Esophagus squamous epithelium (tissue), 5 donors: ENCODE data around the gene PLEKHA8. TPM values are rescaled to one million over a fixed set of nuclear protein-coding genes. Genes with fewer than 3 reads are reported as not detected.

Source experiments
- DNase-seq: peaks from one replicate; lab custom pipeline; 2025; lab: John Stamatoyannopoulos, UW
- H3K27ac ChIP-seq, 4 donors: fragments of 200-600 bp; sonication (generic); one replicate each; pipeline ENCODE4 v1.5.1; 2016 to 2019; ENCODE audit warnings: mild to moderate bottlenecking in 1 of 4
- H3K27me3 ChIP-seq, 4 donors: fragments of 200-600 bp; sonication (generic); 1 replicate in 3 of 4; 2 replicates in 1 of 4; pipeline versions ENCODE4 v1.5.1 to v1.6.0; 2017 to 2021; ENCODE audit warnings: antibody characterized with exemption in 1 of 4
- H3K36me3 ChIP-seq, 3 donors: fragments of 200-600 bp; sonication (generic); one replicate each; pipeline ENCODE4 v1.5.1; 2016 to 2019
- H3K4me1 ChIP-seq, 3 donors: fragments of 200-600 bp; sonication (generic); one replicate each; pipeline ENCODE4 v1.5.1; 2017 to 2019
- H3K4me3 ChIP-seq, 4 donors: fragments of 200-600 bp; sonication (generic); 1 replicate in 3 of 4; 2 replicates in 1 of 4; pipeline ENCODE4 v1.5.1; 2016 to 2019; ENCODE audit warnings: mild to moderate bottlenecking in 2 of 4, moderate library complexity in 1 of 4
- H3K9me3 ChIP-seq, 3 donors: fragments of 200-600 bp; sonication (generic); one replicate each; pipeline ENCODE4 v1.5.1; 2016 to 2019
- CTCF ChIP-seq, 6 experiments: fragments of 450-650 bp in 4 of 6; fragments of 200-600 bp in 2 of 6; sonication (generic) in 2 of 6; IDR thresholded peaks; one replicate each; pipeline ENCODE4 v1.5.1; 2016 to 2019; ENCODE audit warnings: antibody characterized with exemption in 6 of 6, mild to moderate bottlenecking in 4 of 6, moderate library complexity in 4 of 6
- POLR2A ChIP-seq, 4 donors: fragments of 450-650 bp; IDR thresholded peaks; one replicate each; pipeline ENCODE4 v1.6.1; 2017; ENCODE audit warnings: antibody characterized with exemption in 4 of 4, mild to moderate bottlenecking in 4 of 4, moderate library complexity in 3 of 4
- WGBS, 2 donors: methylation state at CpG; one replicate each; pipeline ENCODE4 v1.1.5; 2018; 5-methylcytosine and 5-hydroxymethylcytosine counted together
- intact Hi-C: fragments of 100-400 bp; cut with DNase I; formaldehyde crosslinking; loops from one replicate; pipeline ENCODE4 v1.15.0; 2022
- total RNA-seq, 4 donors: library from RNA; depleted of rRNA; stranded (reverse); fragments of >200 nt; gene quantifications; one replicate each; pipeline ENCODE4 v1.1.0, GENCODE V29; 2016
- donor health status: DM: yes; HTN: yes; CAD: no.

The PLEKHA8 gene
- total RNA-seq, 4 donors from 2014 or later = 5.1 to 10.5 (median 5.9) TPM

GRCh38 chr7:29993140-29993539, 35.1 kb upstream of the PLEKHA8 start:
- whole genome bisulfite sequencing, 2 donors = 87 to 90% methylated on average over 4 of the region's 4 CpGs
- Histone ChIP-seq H3K27ac (no peak overlapping the region), H3K4me1 (peaks cover 3 to 18% (median 8%) of the 10 kb centered on the region in 3 donors), H3K9me3 (peaks cover 0 to 20% (median 16%) of the 10 kb centered on the region in 3 donors), H3K36me3 (no peaks in the 10 kb centered on the region), H3K27me3 (peaks cover 0 to 17% (median 0%) of the 10 kb centered on the region in 4 donors), H3K4me3 (no peak overlapping the region)
- no peak for DNase-seq
- intact Hi-C loops = no loop called here
- TF ChIP-seq CTCF (IDR thresholded peaks at IDR 0.05) (no peak), POLR2A (IDR thresholded peaks at IDR 0.05) (no peak)

GRCh38 chr7:29995652-29996051, 32.6 kb upstream of the PLEKHA8 start:
- Histone ChIP-seq H3K27me3 (no peaks in the 10 kb centered on the region), H3K4me1 (peaks cover 0 to 3% (median 0%) of the 10 kb centered on the region in 3 donors), H3K4me3 (no peak overlapping the region), H3K36me3 (no peaks in the 10 kb centered on the region), H3K9me3 (peaks cover 0 to 20% (median 16%) of the 10 kb centered on the region in 3 donors), H3K27ac (no peak overlapping the region)
- intact Hi-C loops = no loop called here
- TF ChIP-seq CTCF (IDR thresholded peaks at IDR 0.05) = no peak
- no peak for TF ChIP-seq POLR2A (IDR thresholded peaks at IDR 0.05)
- DNase-seq = no peak

- Histone ChIP-seq H3K4me1 (peaks cover 0 to 8% (median 0%) of the 10 kb centered on the region in 3 donors), H3K36me3 (no peaks in the 10 kb centered on the region), H3K9me3 (peaks cover 0 to 20% (median 16%) of the 10 kb centered on the region in 3 donors), H3K4me3 (no peak overlapping the region), H3K27me3 (no peaks in the 10 kb centered on the region), H3K27ac (no peak overlapping the region)
- no peak for TF ChIP-seq CTCF (IDR thresholded peaks at IDR 0.05)
- no peak for TF ChIP-seq POLR2A (IDR thresholded peaks at IDR 0.05)
- intact Hi-C loops = no loop called here
- no peak for DNase-seq
Observed at GRCh38 chr7:29996321-29996720, 31.9 kb upstream of the PLEKHA8 start.

GRCh38 chr7:29998489-29998888, 29.7 kb upstream of the PLEKHA8 start:
- DNase-seq = no peak
- TF ChIP-seq POLR2A (IDR thresholded peaks at IDR 0.05) (no peak), CTCF (IDR thresholded peaks at IDR 0.05) (no peak)
- Histone ChIP-seq H3K4me1 (peaks cover 0 to 17% (median 3%) of the 10 kb centered on the region in 3 donors), H3K27me3 (no peaks in the 10 kb centered on the region), H3K36me3 (no peaks in the 10 kb centered on the region), H3K9me3 (peaks cover 0 to 8% (median 7%) of the 10 kb centered on the region in 3 donors), H3K27ac (no peak overlapping the region), H3K4me3 (no peak overlapping the region)
- intact Hi-C loops = no loop called here

- Histone ChIP-seq H3K9me3 (no peaks in the 10 kb centered on the region), H3K4me3 (no peak overlapping the region), H3K27ac (no peak overlapping the region), H3K27me3 (no peaks in the 10 kb centered on the region), H3K36me3 (no peaks in the 10 kb centered on the region), H3K4me1 (peaks cover 0 to 17% (median 3%) of the 10 kb centered on the region in 3 donors)
- TF ChIP-seq CTCF (IDR thresholded peaks at IDR 0.05) (no peak), POLR2A (IDR thresholded peaks at IDR 0.05) (no peak)
- WGBS, 2 donors = 56 to 64% methylated on average over 2 of the region's 2 CpGs
- intact Hi-C loops = no loop called here
- no peak for DNase-seq
Observed at GRCh38 chr7:30001998-30002397, 26.2 kb upstream of the PLEKHA8 start.
